ENCODE results near the gene NID2.

NID2 gene

DNA sequence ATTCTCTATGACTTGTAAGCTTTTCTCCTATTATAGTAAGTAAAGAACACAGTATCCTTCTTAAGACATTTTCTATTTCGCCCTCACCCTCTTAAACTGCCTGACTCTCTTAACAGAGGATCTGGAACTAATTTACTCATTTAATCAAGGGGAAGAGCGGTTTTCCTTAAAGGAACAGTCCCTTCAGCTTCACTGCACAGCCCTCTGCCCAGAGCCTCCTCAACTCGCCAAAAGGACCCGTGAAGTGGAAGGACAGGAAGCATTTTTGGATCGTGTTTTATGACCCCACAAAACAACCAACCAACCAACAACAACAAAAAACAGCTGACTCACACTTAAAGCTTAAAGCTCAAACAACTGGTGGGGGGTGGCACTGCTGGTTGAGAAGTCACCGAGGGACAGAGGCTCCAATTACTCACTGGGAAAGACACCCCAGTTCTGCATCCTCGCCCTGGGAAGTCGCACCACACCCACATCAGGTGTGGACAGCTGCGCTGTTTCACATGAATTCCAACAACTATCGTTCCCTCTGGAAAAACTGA lies 35.7 kb downstream of the NID2 start:
- H3K27me3 ChIP-seq (ENCODE audit: insufficient read depth, low read length), result no peaks in the 10 kb centered on the region
- H3K36me3 ChIP-seq (ENCODE audit: insufficient read depth, low read depth, low read length), result no peaks in the 10 kb centered on the region
- H3K4me3 ChIP-seq (ENCODE audit: low read length), result no peak overlapping the region
- peaks cover 5% of the 10 kb centered on the region; the same call in 1 of the 2 replicates for H3K4me1 ChIP-seq (ENCODE audit: insufficient read depth, low read length)
- no peak overlapping the region for H3K27ac ChIP-seq (ENCODE audit: low read length)
- H3K9ac ChIP-seq (ENCODE audit: low read depth, low read length), result no peak overlapping the region
- no peaks in the 10 kb centered on the region for H3K9me3 ChIP-seq (ENCODE audit: insufficient read depth, low read depth, low read length)

DNA sequence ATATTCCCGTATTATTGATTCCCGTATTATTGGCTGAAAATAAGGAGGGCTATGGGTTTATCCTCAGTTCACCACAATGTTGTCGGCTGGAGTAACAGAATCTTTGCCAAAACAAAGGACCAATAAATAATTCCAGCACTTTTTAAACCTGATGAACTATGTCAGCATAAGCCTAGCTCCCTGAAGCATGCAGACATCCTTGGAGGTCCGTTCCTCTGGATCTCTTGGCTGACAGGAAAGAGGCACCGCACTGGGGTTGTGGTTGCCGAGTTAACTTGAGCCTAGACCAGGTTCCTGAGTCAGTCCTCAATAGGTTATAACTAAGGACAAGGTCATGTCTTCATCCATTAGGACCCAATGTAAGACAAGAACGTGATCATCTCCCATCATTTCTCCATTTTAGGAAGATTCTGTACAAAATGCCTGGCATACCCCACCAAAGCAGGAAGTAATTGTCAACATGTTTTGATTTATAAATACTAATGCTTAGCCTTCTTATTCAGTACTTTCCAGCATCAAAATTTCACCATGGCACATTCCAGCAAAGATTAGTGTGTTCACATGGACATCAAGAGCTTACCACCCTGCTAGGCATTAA lies 36.6 kb downstream of the NID2 start:
- H3K27ac ChIP-seq (ENCODE audit: low read length), result no peak overlapping the region
- H3K4me3 ChIP-seq (ENCODE audit: low read length), result no peak overlapping the region
- H3K27me3 ChIP-seq (ENCODE audit: insufficient read depth, low read length), result no peaks in the 10 kb centered on the region
- no peaks in the 10 kb centered on the region for H3K36me3 ChIP-seq (ENCODE audit: insufficient read depth, low read depth, low read length)
- H3K4me1 ChIP-seq (ENCODE audit: insufficient read depth, low read length), result peaks cover 5% of the 10 kb centered on the region; the same call in 1 of the 2 replicates
- H3K9ac ChIP-seq (ENCODE audit: low read depth, low read length), result no peak overlapping the region
- H3K9me3 ChIP-seq (ENCODE audit: insufficient read depth, low read depth, low read length), result no peaks in the 10 kb centered on the region

DNA sequence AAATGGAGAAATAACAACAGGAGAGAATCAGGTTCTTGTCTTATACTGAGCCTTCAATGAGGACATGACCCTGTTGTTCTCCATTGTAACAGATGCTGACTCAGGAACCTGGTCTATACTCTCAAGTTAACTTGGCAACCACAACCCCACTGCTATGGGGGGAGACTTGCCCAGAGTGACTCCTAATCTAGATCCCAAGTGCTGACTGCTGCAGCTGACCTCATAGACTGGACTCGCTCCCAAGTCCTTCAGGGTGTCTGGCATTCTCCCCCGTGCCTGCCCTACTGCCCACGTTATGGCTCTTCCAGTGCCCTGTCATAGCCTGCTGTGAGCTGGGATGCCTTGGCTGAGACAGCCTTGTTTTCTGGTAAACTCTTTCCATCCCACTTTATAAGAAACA lies 37.1 kb downstream of the NID2 start:
- Histone ChIP-seq H3K9ac (ENCODE audit: low read depth, low read length) (no peak overlapping the region), H3K27ac (ENCODE audit: low read length) (no peak overlapping the region), H3K9me3 (ENCODE audit: insufficient read depth, low read depth, low read length) (no peaks in the 10 kb centered on the region), H3K36me3 (ENCODE audit: insufficient read depth, low read depth, low read length) (no peaks in the 10 kb centered on the region), H3K4me3 (ENCODE audit: low read length) (no peak overlapping the region), H3K4me1 (ENCODE audit: insufficient read depth, low read length) (peaks cover 5% of the 10 kb centered on the region; the same call in 1 of the 2 replicates), H3K27me3 (ENCODE audit: insufficient read depth, low read length) (no peaks in the 10 kb centered on the region)

DNA sequence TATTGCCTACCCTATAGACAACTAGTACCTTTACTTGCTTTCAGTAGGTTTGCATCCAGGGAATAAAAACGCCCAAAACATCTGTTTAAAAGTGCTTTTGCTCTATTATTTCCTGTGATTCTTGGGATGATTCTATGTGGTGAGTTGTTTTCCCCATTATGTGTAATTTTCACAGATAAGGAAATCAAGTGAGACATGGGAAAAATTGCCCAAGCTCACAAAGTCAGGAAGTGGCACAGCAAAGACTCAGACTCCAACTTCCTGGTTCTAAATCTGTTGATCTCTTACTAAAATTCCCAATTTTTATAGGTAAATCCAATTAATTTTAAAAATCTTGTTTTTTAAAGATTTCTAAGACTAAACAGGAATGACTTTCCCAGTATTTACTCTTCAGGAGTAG lies 39.0 kb downstream of the NID2 start:
- Histone ChIP-seq H3K27ac (ENCODE audit: low read length) (no peak overlapping the region), H3K4me3 (ENCODE audit: low read length) (no peak overlapping the region), H3K9me3 (ENCODE audit: insufficient read depth, low read depth, low read length) (no peaks in the 10 kb centered on the region), H3K9ac (ENCODE audit: low read depth, low read length) (no peak overlapping the region), H3K27me3 (ENCODE audit: insufficient read depth, low read length) (no peaks in the 10 kb centered on the region), H3K36me3 (ENCODE audit: insufficient read depth, low read depth, low read length) (no peaks in the 10 kb centered on the region), H3K4me1 (ENCODE audit: insufficient read depth, low read length) (peaks cover 5% of the 10 kb centered on the region; the same call in 1 of the 2 replicates)

DNA sequence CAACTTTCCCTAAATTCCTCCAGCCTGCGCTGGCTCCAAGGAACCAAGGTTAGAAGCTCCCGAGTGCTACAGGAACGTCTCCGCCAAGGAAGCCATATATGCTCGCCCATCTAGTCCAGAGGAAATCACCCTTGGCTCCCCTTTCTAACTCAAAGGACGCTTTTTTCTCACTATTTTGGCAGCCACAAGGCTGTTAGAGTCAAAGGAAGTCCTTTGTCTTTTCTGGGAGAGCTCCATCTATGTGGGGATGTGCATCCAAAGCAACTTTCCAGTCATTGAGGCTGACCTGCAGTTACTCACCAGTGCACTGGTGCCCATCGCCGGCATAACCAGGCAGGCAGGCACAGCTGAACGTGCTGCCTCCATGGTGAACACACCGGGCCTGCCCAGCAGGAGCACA lies 42.0 kb downstream of the NID2 start:
- H3K27me3 ChIP-seq (ENCODE audit: insufficient read depth, low read length), result no peaks in the 10 kb centered on the region
- no peaks in the 10 kb centered on the region for H3K9me3 ChIP-seq (ENCODE audit: insufficient read depth, low read depth, low read length)
- no peak overlapping the region for H3K27ac ChIP-seq (ENCODE audit: low read length)
- H3K4me3 ChIP-seq (ENCODE audit: low read length), result no peak overlapping the region
- H3K9ac ChIP-seq (ENCODE audit: low read depth, low read length), result no peak overlapping the region
- no peaks in the 10 kb centered on the region for H3K36me3 ChIP-seq (ENCODE audit: insufficient read depth, low read depth, low read length)
- H3K4me1 ChIP-seq (ENCODE audit: insufficient read depth, low read length), result no peaks in the 10 kb centered on the region; the same call in 1 of the 2 replicates

DNA sequence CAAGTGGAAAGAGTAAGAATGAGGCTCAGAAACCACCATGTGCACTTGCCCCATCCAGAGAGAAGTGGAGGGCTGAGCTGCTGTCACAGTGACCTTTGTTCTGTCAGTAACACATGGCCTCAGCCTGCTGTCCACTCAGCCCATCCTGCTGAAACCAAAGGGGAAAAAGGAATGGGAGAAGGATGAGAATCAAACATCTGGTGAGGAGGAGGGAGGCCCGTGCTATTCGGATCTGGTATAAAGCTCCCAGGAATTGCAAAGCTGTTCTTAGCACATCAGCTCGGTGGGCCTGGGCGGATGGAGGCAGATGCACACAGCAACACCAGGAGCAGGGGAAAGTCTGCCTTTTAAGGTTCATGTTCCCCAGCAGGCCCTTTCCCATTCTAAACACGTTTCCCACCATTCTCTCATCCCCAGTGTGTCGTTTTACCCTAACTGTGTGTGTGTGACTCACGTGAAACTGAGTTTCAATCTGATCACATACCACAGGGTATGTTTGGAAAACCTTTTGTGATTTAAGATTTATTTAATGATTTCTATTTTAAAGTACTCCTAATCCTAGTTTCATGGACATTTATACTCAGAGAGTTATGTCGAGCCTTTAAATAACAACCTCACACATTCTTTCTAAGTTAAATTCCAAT lies 42.7 kb downstream of the NID2 start:
- no peaks in the 10 kb centered on the region for H3K9me3 ChIP-seq (ENCODE audit: insufficient read depth, low read depth, low read length)
- H3K9ac ChIP-seq (ENCODE audit: low read depth, low read length), result no peak overlapping the region
- no peaks in the 10 kb centered on the region for H3K36me3 ChIP-seq (ENCODE audit: insufficient read depth, low read depth, low read length)
- H3K4me3 ChIP-seq (ENCODE audit: low read length), result no peak overlapping the region
- no peaks in the 10 kb centered on the region for H3K27me3 ChIP-seq (ENCODE audit: insufficient read depth, low read length)
- no peak overlapping the region for H3K27ac ChIP-seq (ENCODE audit: low read length)
- peaks cover 5% of the 10 kb centered on the region; the same call in 1 of the 2 replicates for H3K4me1 ChIP-seq (ENCODE audit: insufficient read depth, low read length)

DNA sequence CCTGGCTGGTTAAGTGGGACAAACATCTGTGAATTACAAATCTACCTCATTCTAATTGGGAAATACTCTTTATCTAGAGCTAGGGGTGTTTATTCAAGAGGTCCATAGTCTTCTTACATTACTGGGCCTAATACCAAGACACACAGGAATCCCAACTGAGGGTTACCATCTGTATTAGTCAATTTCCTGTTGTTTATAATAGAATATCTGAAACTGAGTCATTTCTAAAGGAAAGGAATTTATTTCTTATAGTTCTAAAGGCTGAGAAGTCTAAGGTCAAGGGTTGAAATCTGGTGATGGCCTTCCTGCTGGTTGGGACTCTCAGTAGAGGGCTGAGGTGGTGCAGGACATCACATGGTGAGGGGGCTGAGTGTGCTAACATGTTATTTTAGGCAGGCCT lies 43.5 kb downstream of the NID2 start:
- peaks cover 11% of the 10 kb centered on the region; the same call in 1 of the 2 replicates for H3K4me1 ChIP-seq (ENCODE audit: insufficient read depth, low read length)
- H3K9me3 ChIP-seq (ENCODE audit: insufficient read depth, low read depth, low read length), result no peaks in the 10 kb centered on the region
- H3K36me3 ChIP-seq (ENCODE audit: insufficient read depth, low read depth, low read length), result no peaks in the 10 kb centered on the region
- H3K27me3 ChIP-seq (ENCODE audit: insufficient read depth, low read length), result no peaks in the 10 kb centered on the region
- H3K9ac ChIP-seq (ENCODE audit: low read depth, low read length), result no peak overlapping the region
- H3K4me3 ChIP-seq (ENCODE audit: low read length), result no peak overlapping the region
- no peak overlapping the region for H3K27ac ChIP-seq (ENCODE audit: low read length)

DNA sequence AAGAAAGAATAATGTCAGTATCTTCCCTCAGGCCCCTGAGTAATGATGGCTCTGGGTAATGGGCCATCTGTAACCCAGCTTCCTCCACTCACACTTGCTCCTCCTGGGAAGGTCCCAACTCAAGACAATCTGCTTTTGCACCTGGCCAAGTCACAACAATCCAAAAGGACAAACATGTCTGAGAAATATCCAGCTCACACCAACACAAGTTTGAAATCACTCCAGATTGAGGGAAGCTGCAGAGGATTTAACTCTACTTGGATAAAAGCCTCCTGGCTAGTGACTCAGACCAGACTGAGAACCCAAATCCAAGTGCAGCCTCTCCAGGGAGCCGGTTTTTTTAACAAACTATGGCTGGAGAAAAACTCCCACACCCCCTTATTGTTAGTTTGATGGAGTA lies 45.3 kb downstream of the NID2 start:
- peaks cover 11% of the 10 kb centered on the region; the same call in 1 of the 2 replicates for H3K4me1 ChIP-seq (ENCODE audit: insufficient read depth, low read length)
- no peak overlapping the region for H3K27ac ChIP-seq (ENCODE audit: low read length)
- no peaks in the 10 kb centered on the region for H3K27me3 ChIP-seq (ENCODE audit: insufficient read depth, low read length)
- no peaks in the 10 kb centered on the region for H3K9me3 ChIP-seq (ENCODE audit: insufficient read depth, low read depth, low read length)
- H3K36me3 ChIP-seq (ENCODE audit: insufficient read depth, low read depth, low read length), result no peaks in the 10 kb centered on the region
- no peak overlapping the region for H3K9ac ChIP-seq (ENCODE audit: low read depth, low read length)
- no peak overlapping the region for H3K4me3 ChIP-seq (ENCODE audit: low read length)

DNA sequence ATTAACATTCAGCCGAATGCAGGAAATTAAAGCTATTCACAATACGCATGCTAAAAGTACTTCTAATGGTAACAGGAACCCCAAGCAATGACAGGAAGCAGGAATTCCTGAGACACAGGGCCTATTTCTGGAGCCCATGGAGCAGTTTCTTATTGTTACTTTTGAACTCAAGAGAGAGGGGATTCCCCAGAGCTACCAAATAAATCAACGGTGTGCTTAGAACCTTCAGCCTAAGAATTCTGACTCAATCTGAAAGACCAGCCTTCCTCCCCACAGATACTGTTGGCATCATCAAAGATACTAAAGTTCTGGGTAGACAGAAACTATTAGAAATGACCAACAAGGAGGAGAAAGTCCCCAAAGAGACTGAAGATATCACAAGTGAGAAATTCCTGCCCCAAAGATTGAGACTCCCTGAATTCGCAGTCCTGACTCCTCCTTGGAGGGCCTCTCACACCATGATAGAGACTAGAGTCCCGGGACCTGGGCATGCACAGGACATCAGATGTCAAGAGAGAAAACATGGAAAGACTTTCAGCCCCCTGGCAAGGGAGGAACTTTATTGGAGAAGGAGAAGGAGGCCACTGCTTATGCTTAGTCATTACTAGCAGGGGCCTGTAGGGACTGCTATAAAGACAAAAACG lies 46.8 kb downstream of the NID2 start:
- Histone ChIP-seq H3K36me3 (ENCODE audit: insufficient read depth, low read depth, low read length) (no peaks in the 10 kb centered on the region), H3K4me3 (ENCODE audit: low read length) (no peak overlapping the region), H3K27me3 (ENCODE audit: insufficient read depth, low read length) (no peaks in the 10 kb centered on the region), H3K4me1 (ENCODE audit: insufficient read depth, low read length) (peaks cover 11% of the 10 kb centered on the region; the same call in 1 of the 2 replicates), H3K9ac (ENCODE audit: low read depth, low read length) (no peak overlapping the region), H3K9me3 (ENCODE audit: insufficient read depth, low read depth, low read length) (no peaks in the 10 kb centered on the region), H3K27ac (ENCODE audit: low read length) (no peak overlapping the region)

DNA sequence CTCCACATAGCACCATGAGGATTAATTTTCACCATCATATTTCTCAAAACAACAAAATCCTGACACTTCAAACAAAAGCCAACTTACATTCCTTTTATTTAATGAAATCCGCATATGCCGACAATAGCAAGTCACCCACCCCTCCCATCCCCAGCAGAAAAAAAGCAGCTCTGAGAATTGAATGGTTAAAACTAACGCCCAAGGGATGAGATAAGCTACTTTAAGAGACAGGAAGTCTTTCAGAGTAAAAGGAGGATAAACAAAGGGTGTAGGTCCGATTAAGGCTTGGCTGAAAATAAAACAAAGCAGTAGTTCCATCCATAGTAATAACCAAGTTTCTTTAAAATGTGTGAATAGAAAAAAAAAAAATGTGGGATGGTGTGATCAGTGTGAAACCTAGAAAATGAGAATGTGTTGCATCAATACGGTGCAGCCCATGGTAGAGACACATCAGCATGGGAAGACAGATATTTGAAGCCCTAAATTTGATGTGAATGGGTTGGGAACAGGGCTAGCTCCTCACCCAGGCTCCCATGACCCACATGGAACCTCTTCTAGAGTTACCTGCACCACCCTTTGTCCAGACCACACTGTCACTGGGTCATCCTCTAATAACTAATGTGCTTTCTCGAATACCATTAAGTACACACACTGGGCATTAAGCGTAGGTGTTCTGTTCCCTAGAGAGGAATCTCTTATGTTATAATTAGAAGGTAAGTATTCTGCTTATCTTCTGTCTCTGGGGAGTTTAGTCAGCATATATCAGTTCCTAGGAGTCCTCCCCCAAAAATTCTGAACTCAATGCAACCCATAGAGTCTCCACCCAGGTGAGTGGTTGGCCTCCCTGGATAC lies 47.8 kb downstream of the NID2 start:
- Histone ChIP-seq H3K4me1 (ENCODE audit: insufficient read depth, low read length) (peaks cover 11% of the 10 kb centered on the region; the same call in 1 of the 2 replicates), H3K4me3 (ENCODE audit: low read length) (no peak overlapping the region), H3K9me3 (ENCODE audit: insufficient read depth, low read depth, low read length) (no peaks in the 10 kb centered on the region), H3K36me3 (ENCODE audit: insufficient read depth, low read depth, low read length) (no peaks in the 10 kb centered on the region), H3K27ac (ENCODE audit: low read length) (no peak overlapping the region), H3K9ac (ENCODE audit: low read depth, low read length) (no peak overlapping the region), H3K27me3 (ENCODE audit: insufficient read depth, low read length) (no peaks in the 10 kb centered on the region)

DNA sequence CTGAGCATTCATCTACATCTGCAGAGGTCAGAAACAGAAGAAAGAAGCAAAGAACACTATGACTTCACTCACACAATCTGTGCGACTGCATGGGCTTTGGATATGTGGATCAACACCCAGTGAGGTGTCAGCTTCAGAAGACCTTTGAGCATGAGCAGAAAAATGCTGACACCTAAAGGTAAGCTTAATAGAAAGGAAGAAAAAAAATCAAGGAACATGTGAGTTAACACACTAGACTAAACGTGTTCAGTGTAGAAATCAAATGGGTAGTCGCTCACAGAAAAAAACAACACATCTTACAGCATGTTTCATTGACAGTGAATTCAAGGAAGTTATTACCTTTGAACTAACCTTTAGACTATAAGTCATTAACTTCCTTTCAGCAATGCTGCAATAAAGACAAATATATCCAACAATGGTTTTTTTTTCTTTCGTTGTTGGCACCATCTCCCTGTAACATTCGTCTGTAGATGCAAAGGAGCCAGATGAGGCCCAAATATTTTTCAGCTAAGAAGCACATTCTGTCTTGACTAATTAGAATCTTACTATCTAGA lies 48.6 kb downstream of the NID2 start:
- no peak overlapping the region for H3K4me3 ChIP-seq (ENCODE audit: low read length)
- no peaks in the 10 kb centered on the region for H3K9me3 ChIP-seq (ENCODE audit: insufficient read depth, low read depth, low read length)
- no peak overlapping the region for H3K27ac ChIP-seq (ENCODE audit: low read length)
- no peaks in the 10 kb centered on the region for H3K27me3 ChIP-seq (ENCODE audit: insufficient read depth, low read length)
- H3K4me1 ChIP-seq (ENCODE audit: insufficient read depth, low read length), result peaks cover 11% of the 10 kb centered on the region; the same call in 1 of the 2 replicates
- no peak overlapping the region for H3K9ac ChIP-seq (ENCODE audit: low read depth, low read length)
- H3K36me3 ChIP-seq (ENCODE audit: insufficient read depth, low read depth, low read length), result no peaks in the 10 kb centered on the region
